ENCODE measurements around the gene NUP214. TPM values are rescaled to one million over a fixed set of nuclear protein-coding genes. Genes with fewer than 3 reads are reported as not detected.
"Not testable (repeated sequence)": the region's sequence is repeated elsewhere in the genome, so short reads cannot be mapped to it uniquely, and the experiment has no call there.

The NUP214 gene
- total and polyA plus RNA-seq, 4 donors = 16.6 to 44.3 (median 34.0) TPM

DNA sequence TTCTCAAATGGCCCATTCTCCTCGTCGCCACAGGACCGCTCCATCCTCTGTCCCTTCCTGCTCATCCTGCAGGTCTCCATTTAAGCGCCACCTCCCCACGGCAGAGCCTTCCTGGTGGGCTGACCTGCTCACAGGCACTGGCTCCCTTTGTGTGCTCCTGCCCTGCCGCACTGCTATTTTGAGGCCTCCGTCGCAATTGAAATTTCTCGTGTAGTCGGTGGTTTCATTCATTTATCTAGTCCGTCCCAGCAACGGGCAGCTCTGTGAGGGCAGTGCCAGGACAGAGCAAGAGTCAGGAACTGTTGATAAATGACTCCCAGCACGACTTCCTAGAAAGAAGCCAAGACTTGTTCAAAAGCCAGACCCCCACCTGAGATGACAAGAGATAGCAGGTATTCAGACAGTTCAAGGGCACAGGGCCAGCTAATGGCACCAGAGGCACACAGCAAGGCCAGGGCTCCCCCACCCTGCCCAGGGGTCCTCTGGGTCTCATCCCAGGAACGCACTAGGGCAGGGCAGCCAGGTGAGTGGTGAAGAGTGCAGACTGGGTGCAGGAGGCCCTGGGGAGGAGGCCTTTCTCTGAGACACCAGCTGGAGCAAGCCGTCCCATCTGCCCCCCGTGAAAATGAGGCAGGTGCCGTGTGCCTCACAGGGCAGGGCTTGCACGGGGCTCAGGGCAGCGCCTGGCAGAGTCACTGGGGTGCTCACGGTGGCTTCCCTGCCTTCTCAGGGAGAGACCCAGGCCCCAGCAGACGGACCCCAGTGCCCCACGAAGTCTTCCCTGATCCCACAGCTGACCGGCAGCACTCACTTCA lies 114.0 kb downstream of the NUP214 start:
- no peak overlapping the region for H3K27ac ChIP-seq (ENCODE audit: low read depth, low read length)
- peaks cover 28% of the 10 kb centered on the region for H3K4me1 ChIP-seq (ENCODE audit: control insufficient read depth, insufficient read depth, low read length)
- DNase-seq (ENCODE audit: low read depth in 4 of 6, low spot score in 6 of 6) = no peak

DNA sequence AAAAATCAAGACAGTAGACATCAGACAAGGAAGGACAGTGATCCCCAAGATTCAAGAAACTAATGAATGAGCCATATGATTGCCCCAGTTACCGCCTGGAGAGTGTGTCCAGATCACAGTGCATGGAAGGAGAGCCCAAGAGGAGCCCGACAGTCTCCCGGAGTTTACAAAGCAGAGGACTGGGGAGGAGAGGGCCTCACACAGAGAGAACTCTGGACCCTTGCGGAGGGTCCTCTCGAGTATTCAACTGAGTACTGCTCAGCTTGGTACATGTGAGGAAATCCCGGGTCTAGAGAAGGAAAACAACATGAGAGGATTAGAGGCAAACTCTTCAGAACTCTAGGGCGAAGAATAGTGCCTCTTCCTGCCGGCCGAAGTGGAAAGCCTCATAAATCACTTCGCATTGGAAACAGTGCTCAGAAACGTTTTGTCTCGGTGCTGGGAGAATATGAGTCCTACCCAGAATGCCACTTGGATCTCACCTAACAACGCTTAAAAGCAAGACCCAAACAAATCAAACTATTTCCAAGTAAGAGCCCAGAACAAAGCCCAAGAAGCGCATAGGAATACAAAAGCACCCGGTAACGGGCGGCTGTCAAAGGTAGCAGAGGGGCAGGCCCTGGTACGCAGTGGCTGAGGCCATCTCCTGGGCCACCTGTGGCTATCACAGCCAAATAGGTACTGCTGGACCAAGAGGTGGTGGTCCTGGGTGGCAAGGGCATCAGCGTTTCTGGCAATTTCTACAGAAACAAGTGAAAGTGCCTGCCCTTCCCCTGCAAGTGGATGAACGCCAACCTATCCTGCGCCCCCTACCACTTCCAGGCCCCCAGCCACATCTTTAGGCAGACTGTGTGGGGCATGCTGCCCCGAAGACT lies 114.9 kb downstream of the NUP214 start:
- H3K4me1 ChIP-seq (ENCODE audit: control insufficient read depth, insufficient read depth, low read length) = peaks cover 28% of the 10 kb centered on the region
- H3K27me3 ChIP-seq (ENCODE audit: control insufficient read depth, insufficient read depth, low read length) = no peaks in the 10 kb centered on the region
- no peak overlapping the region for H3K27ac ChIP-seq (ENCODE audit: low read depth, low read length)
- no peaks in the 10 kb centered on the region for H3K9me3 ChIP-seq (ENCODE audit: control insufficient read depth, insufficient read depth, low read length)
- H3K36me3 ChIP-seq (ENCODE audit: control insufficient read depth, insufficient read depth, low read length) = peaks cover 11% of the 10 kb centered on the region
- DNase-seq (ENCODE audit: low read depth in 4 of 6, low spot score in 6 of 6) = no peak
- no peak overlapping the region for H3K4me3 ChIP-seq (ENCODE audit: low read depth, low read length)
- WGBS (ENCODE audit: insufficient coverage) = 58% methylated on average over 22 of the region's 22 CpGs

More for the DNA sequence above, 114.0 kb downstream of the NUP214 start:
- WGBS (ENCODE audit: insufficient coverage) = 58% methylated on average over 23 of the region's 23 CpGs
- Histone ChIP-seq H3K27me3 (ENCODE audit: control insufficient read depth, insufficient read depth, low read length) (no peaks in the 10 kb centered on the region), H3K36me3 (ENCODE audit: control insufficient read depth, insufficient read depth, low read length) (peaks cover 19% of the 10 kb centered on the region), H3K9me3 (ENCODE audit: control insufficient read depth, insufficient read depth, low read length) (no peaks in the 10 kb centered on the region), H3K4me3 (ENCODE audit: low read depth, low read length) (no peak overlapping the region)

GRCh38 chr9:131244331-131244730 lies 118.9 kb downstream of the NUP214 start:
- not testable (repeated sequence) for H3K4me1 ChIP-seq (ENCODE audit: control insufficient read depth, insufficient read depth, low read length); H3K9me3 ChIP-seq (ENCODE audit: control insufficient read depth, insufficient read depth, low read length); H3K27ac ChIP-seq (ENCODE audit: low read depth, low read length); H3K36me3 ChIP-seq (ENCODE audit: control insufficient read depth, insufficient read depth, low read length); H3K27me3 ChIP-seq (ENCODE audit: control insufficient read depth, insufficient read depth, low read length); H3K4me3 ChIP-seq (ENCODE audit: low read depth, low read length); DNase-seq (ENCODE audit: low read depth in 4 of 6, low spot score in 6 of 6)
- no CpG with 5 or more reads among the region's 5 CpGs for WGBS (ENCODE audit: insufficient coverage)

DNA sequence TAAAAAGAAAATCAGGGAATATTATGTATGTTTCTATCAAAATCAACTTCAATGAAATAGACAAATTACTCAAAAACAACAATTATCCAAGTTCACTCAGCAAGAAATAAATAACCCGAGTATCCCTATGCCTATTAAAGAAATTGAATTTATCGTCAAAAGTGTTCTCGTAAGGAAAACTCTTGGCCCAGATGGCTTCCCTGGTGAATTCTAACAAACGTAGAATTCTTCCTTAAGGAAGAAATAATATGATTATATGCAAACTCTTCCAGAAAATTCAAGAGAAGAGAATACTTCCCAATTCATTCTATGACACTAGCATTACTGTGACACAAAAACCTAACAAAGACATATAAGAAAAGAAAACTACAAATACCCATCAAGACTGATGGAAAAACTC lies 121.2 kb downstream of the NUP214 start:
- no peaks in the 10 kb centered on the region for H3K27me3 ChIP-seq (ENCODE audit: control insufficient read depth, insufficient read depth, low read length)
- DNase-seq (ENCODE audit: low read depth in 4 of 6, low spot score in 6 of 6) = no peak
- H3K9me3 ChIP-seq (ENCODE audit: control insufficient read depth, insufficient read depth, low read length) = no peaks in the 10 kb centered on the region
- H3K4me1 ChIP-seq (ENCODE audit: control insufficient read depth, insufficient read depth, low read length) = no peaks in the 10 kb centered on the region
- no peak overlapping the region for H3K27ac ChIP-seq (ENCODE audit: low read depth, low read length)
- H3K4me3 ChIP-seq (ENCODE audit: low read depth, low read length) = no peak overlapping the region
- H3K36me3 ChIP-seq (ENCODE audit: control insufficient read depth, insufficient read depth, low read length) = no peaks in the 10 kb centered on the region
- WGBS (ENCODE audit: insufficient coverage) = 100% methylated on average over 1 of the region's 4 CpGs

DNA sequence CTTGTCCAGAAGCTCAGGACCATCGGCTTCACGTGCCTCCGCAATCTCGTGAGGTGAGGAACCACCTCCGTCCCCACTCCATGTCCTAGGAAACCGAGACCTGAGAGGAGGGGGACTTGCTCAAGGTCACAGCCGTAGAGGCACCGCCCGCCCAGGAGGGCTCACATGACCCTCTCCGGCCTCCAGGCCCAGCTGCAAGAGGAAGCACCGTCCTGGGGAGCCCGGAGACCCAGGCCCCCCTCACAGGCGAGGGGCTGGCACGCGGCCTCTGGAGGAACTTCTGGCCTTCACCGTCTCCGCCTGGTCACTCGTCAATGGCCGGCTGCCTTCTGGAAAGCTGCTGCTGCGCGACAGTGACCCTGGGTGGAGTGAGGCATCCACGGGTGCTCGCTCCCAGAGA lies 126.7 kb downstream of the NUP214 start:
- Histone ChIP-seq H3K4me1 (ENCODE audit: control insufficient read depth, insufficient read depth, low read length) (peaks cover 4% of the 10 kb centered on the region), H3K27me3 (ENCODE audit: control insufficient read depth, insufficient read depth, low read length) (no peaks in the 10 kb centered on the region), H3K4me3 (ENCODE audit: low read depth, low read length) (no peak overlapping the region), H3K36me3 (ENCODE audit: control insufficient read depth, insufficient read depth, low read length) (no peaks in the 10 kb centered on the region), H3K27ac (ENCODE audit: low read depth, low read length) (no peak overlapping the region), H3K9me3 (ENCODE audit: control insufficient read depth, insufficient read depth, low read length) (no peaks in the 10 kb centered on the region)
- no peak for DNase-seq (ENCODE audit: low read depth in 4 of 6, low spot score in 6 of 6)
- 89% methylated on average over 23 of the region's 23 CpGs for WGBS (ENCODE audit: insufficient coverage)

DNA sequence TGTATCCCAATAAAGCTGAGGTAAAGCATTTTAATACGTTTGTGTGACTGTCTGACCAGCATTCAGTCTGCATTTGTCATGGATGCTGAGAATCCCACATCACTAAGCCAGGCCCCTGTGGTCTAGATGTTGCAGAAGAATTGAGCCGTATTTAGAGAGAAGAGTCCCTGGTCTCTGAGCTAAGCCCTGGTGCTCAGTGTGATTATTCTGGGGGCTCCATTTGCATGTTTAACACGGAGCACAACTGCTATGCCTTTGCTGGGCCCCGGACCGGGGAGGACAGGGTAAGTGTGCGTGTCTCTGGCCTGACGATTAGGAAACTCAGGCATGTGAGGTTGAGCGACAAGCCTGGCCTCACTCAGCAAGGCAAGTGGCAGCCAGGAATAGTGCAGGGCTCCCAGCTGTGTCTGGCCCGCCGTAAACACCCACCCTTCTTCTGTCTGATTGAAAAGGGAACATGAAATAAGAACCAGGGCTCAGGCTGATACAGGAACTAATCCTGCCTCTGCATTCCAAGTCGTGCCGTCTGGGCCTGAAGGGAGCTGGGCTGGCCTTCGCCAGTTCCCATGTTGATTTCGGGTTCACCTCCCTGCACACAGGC lies 128.6 kb downstream of the NUP214 start:
- Histone ChIP-seq H3K9me3 (ENCODE audit: control insufficient read depth, insufficient read depth, low read length) (no peaks in the 10 kb centered on the region), H3K36me3 (ENCODE audit: control insufficient read depth, insufficient read depth, low read length) (peaks cover 10% of the 10 kb centered on the region), H3K4me3 (ENCODE audit: low read depth, low read length) (no peak overlapping the region), H3K27me3 (ENCODE audit: control insufficient read depth, insufficient read depth, low read length) (no peaks in the 10 kb centered on the region), H3K4me1 (ENCODE audit: control insufficient read depth, insufficient read depth, low read length) (peaks cover 13% of the 10 kb centered on the region), H3K27ac (ENCODE audit: low read depth, low read length) (no peak overlapping the region)
- WGBS (ENCODE audit: insufficient coverage) = 37% methylated on average over 12 of the region's 14 CpGs
- no peak for DNase-seq (ENCODE audit: low read depth in 4 of 6, low spot score in 6 of 6)

DNA sequence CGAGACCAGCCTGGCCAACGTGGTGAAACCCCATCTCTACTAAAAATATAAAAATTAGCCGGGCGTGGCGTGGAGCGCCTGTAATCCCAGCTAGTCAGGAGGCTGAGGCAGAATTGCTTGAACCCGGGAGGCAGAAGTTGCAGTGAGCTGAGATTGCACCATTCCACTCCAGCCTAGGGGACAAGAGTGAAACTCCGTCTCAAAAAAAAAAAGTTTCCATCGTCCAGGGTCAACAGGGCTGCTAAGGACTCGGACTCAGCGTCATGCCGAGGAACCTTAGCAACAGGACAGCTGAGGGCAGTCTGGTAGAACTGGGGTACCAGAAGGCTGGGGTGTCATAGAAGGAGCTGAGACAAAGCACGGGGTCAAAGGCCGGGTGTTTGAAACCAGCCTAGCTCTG lies 129.2 kb downstream of the NUP214 start:
- H3K4me1 ChIP-seq (ENCODE audit: control insufficient read depth, insufficient read depth, low read length) = peaks cover 14% of the 10 kb centered on the region
- no peaks in the 10 kb centered on the region for H3K9me3 ChIP-seq (ENCODE audit: control insufficient read depth, insufficient read depth, low read length)
- no peak overlapping the region for H3K27ac ChIP-seq (ENCODE audit: low read depth, low read length)
- DNase-seq (ENCODE audit: low read depth in 4 of 6, low spot score in 6 of 6) = no peak
- 98% methylated on average over 12 of the region's 14 CpGs for WGBS (ENCODE audit: insufficient coverage)
- no peaks in the 10 kb centered on the region for H3K27me3 ChIP-seq (ENCODE audit: control insufficient read depth, insufficient read depth, low read length)
- peaks cover 17% of the 10 kb centered on the region for H3K36me3 ChIP-seq (ENCODE audit: control insufficient read depth, insufficient read depth, low read length)
- no peak overlapping the region for H3K4me3 ChIP-seq (ENCODE audit: low read depth, low read length)

DNA sequence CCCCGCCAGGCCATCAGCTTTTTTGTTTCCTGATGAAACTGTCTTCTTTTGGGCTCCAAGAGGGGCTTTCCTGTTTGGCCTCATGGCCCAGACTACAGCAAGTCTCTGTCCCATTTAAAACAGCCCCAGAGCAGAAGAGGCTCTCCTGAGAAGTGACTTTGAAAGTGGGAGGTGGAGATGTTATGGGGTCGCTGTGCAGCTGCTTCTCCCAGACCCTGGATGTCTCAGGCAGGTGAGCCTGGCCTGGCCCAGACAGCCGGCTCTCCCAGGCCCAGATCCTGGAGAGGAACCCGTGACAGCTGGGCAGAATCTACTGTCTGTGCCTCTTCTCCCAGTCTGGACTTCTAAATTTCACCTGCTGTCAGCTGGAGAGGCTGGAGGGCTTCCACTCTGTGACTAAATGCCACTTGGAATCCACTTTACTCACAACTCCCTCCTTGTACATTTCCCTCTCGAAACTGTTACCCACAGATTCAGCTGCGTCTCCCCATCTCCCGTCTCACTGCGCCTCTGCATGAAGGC lies 130.4 kb downstream of the NUP214 start:
- DNase-seq (ENCODE audit: low read depth in 4 of 6, low spot score in 6 of 6) = no peak
- no peak overlapping the region for H3K27ac ChIP-seq (ENCODE audit: low read depth, low read length)
- 73% methylated on average over 8 of the region's 8 CpGs for WGBS (ENCODE audit: insufficient coverage)
- no peaks in the 10 kb centered on the region for H3K9me3 ChIP-seq (ENCODE audit: control insufficient read depth, insufficient read depth, low read length)
- no peak overlapping the region for H3K4me3 ChIP-seq (ENCODE audit: low read depth, low read length)
- H3K36me3 ChIP-seq (ENCODE audit: control insufficient read depth, insufficient read depth, low read length) = peaks cover 27% of the 10 kb centered on the region
- H3K4me1 ChIP-seq (ENCODE audit: control insufficient read depth, insufficient read depth, low read length) = peaks cover 14% of the 10 kb centered on the region
- H3K27me3 ChIP-seq (ENCODE audit: control insufficient read depth, insufficient read depth, low read length) = no peaks in the 10 kb centered on the region

DNA sequence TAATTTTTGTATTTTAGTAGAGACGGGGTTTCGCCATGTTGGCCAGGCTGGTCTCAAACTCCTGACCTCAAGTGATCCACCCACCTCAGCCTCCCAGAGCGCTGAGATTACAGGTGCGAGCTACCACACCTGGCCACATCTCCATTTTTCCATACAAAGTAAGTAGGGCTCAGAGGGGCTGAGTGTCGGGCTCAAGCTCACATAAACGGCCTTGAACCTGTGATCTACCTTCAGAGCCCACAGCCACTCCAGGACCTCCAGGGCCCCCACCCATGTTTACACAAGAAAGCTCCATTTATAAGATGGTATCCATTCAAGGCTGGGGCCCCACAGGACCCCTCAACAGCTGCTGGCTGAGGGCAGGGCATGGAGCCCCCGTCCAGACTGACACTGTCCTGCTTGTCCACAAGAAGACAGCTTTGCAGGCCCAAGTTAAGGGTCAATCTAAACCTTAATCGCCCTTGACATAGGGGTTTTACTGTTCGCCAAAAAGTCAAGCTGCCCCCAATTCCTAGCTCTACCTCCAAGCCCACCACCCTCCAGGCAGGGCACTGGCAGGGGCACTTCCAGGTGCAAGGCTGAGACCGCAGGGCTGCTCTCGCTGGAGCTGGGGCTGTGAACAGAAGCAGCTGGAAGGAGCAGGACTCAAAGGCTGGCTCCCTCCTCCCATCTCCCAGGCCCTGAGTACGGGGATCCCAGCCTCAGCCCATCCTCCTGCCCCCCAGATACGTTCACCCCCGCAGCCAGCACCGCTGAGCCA lies 132.1 kb downstream of the NUP214 start:
- peaks cover 14% of the 10 kb centered on the region for H3K4me1 ChIP-seq (ENCODE audit: control insufficient read depth, insufficient read depth, low read length)
- WGBS (ENCODE audit: insufficient coverage) = 89% methylated on average over 13 of the region's 15 CpGs
- no peaks in the 10 kb centered on the region for H3K9me3 ChIP-seq (ENCODE audit: control insufficient read depth, insufficient read depth, low read length)
- no peak overlapping the region for H3K4me3 ChIP-seq (ENCODE audit: low read depth, low read length)
- no peaks in the 10 kb centered on the region for H3K27me3 ChIP-seq (ENCODE audit: control insufficient read depth, insufficient read depth, low read length)
- peaks cover 39% of the 10 kb centered on the region for H3K36me3 ChIP-seq (ENCODE audit: control insufficient read depth, insufficient read depth, low read length)
- no peak for DNase-seq (ENCODE audit: low read depth in 4 of 6, low spot score in 6 of 6)
- no peak overlapping the region for H3K27ac ChIP-seq (ENCODE audit: low read depth, low read length)
